ENCODE data around the gene IL1RN.

DNA sequence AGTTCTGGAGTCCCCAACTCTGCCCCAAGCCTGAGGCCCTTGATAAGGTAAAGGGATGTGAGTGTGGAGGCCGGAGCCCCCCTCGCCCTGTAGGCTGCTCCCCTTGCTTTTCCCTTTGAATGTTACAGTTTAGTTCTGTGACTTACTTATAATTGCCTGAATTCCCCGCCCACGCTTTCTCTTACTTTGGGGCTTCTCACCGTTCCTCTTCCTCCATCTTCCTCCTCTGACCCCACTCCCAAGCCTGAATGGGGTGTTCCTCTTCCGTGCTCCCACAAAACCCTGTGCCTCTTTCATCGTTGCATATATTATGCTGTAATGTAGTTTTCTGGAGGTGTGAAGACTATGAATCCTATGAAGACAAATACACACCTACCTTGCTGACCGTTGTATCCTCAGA lies 15.0 kb upstream of the IL1RN start:
- TF ChIP-seq, protein P1, sequence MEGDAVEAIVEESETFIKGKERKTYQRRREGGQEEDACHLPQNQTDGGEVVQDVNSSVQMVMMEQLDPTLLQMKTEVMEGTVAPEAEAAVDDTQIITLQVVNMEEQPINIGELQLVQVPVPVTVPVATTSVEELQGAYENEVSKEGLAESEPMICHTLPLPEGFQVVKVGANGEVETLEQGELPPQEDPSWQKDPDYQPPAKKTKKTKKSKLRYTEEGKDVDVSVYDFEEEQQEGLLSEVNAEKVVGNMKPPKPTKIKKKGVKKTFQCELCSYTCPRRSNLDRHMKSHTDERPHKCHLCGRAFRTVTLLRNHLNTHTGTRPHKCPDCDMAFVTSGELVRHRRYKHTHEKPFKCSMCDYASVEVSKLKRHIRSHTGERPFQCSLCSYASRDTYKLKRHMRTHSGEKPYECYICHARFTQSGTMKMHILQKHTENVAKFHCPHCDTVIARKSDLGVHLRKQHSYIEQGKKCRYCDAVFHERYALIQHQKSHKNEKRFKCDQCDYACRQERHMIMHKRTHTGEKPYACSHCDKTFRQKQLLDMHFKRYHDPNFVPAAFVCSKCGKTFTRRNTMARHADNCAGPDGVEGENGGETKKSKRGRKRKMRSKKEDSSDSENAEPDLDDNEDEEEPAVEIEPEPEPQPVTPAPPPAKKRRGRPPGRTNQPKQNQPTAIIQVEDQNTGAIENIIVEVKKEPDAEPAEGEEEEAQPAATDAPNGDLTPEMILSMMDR (IDR thresholded peaks at IDR 0.05) = no peak
- no peak for TF ChIP-seq POLR2A (IDR thresholded peaks at IDR 0.05)

All from uterus (tissue), 2 donors.